GM10266 (cell line): ENCODE measurements around the gene DSCAM.

ENCODE experiments used
- DNase-seq: peaks from one replicate; pipeline ENCODE4 v3.0.0; 2012; ENCODE audit errors: extremely low spot score
- CTCF ChIP-seq: IDR thresholded peaks from 2 replicates; pipeline ENCODE4 v1.5.1; 2012; ENCODE audit warnings: mild to moderate bottlenecking, low read depth; ENCODE audit not compliant: control insufficient read depth, insufficient read depth; ENCODE audit errors: missing control alignments

The DSCAM gene

GRCh38 chr21:40640266-40640789 lies 206.6 kb downstream of the DSCAM start:
- DNase-seq: no peak

DNA sequence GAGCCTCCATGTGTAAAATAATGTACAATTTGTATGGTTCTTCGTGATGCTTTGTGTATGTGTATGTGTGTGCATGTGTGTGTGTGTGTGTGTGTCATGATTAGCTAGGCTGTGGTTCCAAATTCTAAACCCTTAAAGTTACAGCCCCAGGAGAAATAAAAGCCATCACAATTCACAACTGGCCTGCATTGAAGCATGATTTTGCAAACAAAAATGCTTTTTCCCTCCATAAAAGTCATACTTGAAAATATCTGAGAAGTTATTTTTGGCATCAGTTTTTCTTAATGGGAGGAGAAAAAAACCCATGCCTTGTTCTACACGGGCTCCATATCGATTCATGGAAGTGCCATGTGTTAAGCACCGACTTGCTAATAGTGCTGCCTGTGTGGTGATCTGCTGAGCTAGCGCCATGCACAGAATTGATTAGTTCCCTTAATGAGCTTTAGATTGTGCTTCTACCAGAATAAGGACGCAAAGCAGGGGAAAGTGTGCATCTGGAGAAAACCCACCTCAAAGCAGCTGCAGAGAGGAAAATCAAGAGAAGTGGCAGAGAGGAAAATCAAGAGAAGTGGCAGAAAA lies 207.3 kb downstream of the DSCAM start:
- DNase-seq: no peak
- TF ChIP-seq CTCF: no peak

More at GRCh38 chr21:40640266-40640789, 206.6 kb downstream of the DSCAM start:
- no peak for TF ChIP-seq CTCF

DNA sequence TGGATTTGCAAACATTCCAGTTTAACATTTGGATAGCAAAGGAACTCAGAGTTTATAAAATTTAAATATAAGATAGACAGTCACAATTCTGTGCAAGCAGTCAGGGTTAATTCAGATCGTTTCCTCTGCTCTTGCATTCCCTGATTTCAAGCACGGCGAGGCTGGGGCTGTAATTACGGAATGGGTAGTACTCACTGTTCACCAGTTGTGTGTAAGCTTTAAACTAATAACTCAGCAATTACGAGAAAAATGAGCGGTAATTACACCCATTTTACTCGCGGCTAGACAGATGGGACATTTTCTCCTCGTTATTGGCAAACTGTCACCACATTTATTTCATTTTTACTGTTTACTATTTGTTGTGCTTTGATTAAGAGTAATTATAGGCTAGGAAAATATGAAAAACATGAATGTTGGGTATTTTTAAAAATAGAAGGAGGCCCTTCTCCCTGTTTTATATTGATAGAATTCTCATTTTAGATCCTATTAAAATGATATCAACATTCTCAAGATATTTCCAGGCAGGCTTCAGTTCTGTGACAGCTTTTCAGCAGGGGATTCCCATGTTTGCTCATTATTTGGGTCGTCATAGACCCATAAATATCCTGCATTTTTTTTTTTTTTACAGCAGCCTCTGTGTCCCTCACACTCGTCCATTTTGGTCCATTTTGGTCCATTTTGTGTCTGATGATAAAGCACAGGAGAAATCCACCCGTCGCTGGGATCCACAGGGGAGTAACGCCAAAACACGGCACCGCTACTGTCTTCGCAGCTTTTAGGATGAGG lies 208.3 kb downstream of the DSCAM start:
- no peak for TF ChIP-seq CTCF
- no peak for DNase-seq

DNA sequence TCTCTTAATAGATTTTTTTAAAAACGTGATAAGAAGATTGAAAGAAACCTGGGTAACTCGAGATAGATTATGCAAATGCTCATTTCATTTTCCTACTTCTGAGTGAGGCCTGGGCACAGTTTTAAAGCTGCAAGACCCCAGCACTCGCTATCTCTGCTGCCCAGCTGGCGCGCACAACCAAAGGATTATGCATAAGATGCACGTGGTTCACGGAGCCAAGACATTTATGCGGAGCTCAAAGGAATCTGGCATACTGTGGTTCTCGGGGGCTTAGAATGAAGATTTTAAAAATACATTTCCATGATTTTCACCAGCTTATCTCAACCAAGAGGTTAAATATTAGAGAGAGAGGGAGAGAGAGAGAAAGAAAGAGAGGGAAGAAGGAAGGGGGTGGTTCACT lies 210.9 kb downstream of the DSCAM start:
- no peak for TF ChIP-seq CTCF
- no peak for DNase-seq

GRCh38 chr21:40635391-40635790 lies 211.6 kb downstream of the DSCAM start:
- no peak for TF ChIP-seq CTCF
- no peak for DNase-seq

GRCh38 chr21:40634141-40634540 lies 212.8 kb downstream of the DSCAM start:
- DNase-seq: no peak

More at GRCh38 chr21:40634141-40634540, 212.8 kb downstream of the DSCAM start:
- no peak for TF ChIP-seq CTCF
